Calu3 (cell line): ENCODE results near the gene C4BPA. TPM values are rescaled to one million over a fixed set of nuclear protein-coding genes. Genes with fewer than 3 reads are reported as not detected.

Source experiments
- Bru-seq: library from RNA; stranded (reverse); fragments of 400-500 nt; gene quantifications from one replicate; lab custom pipeline; 2021; lab: Mats Ljungman, UMichigan
- BruChase-seq, 2 experiments: library from RNA; stranded (reverse); fragments of 400-500 nt; gene quantifications; one replicate each; lab custom pipeline; 2021; lab: Mats Ljungman, UMichigan
- BruUV-seq: library from RNA; stranded (reverse); fragments of 400-500 nt; replicated peaks from 2 replicates; lab custom pipeline; 2021; lab: Mats Ljungman, UMichigan
- CTCF ChIA-PET: fragments of 300-600 bp; sonication (Branson Sonifier 250); formaldehyde crosslinking; loops from one replicate; lab custom pipeline; 2022; ENCODE audit warnings: antibody characterized with exemption; lab: Charles Lee
- DNase-seq: peaks from one replicate; pipeline ENCODE4 v3.0.0; 2022
- H3K27ac Mint-ChIP-seq: one replicate; pipeline ENCODE4 v1.8.0; 2022; ENCODE audit warnings: mixed read lengths; ENCODE audit not compliant: unreplicated experiment
- H3K27me3 Mint-ChIP-seq: one replicate; pipeline ENCODE4 v1.8.0; 2022; ENCODE audit warnings: mixed read lengths; ENCODE audit not compliant: unreplicated experiment
- H3K36me3 Mint-ChIP-seq: one replicate; pipeline ENCODE4 v1.8.0; 2022; ENCODE audit warnings: mild to moderate bottlenecking, moderate library complexity, mixed read lengths; ENCODE audit not compliant: insufficient read depth, unreplicated experiment
- H3K4me1 Mint-ChIP-seq: one replicate; pipeline ENCODE4 v1.8.0; 2022; ENCODE audit warnings: mild to moderate bottlenecking, low read depth, mixed read lengths; ENCODE audit not compliant: unreplicated experiment
- H3K4me3 Mint-ChIP-seq: one replicate; pipeline ENCODE4 v1.8.0; 2022; ENCODE audit warnings: mild to moderate bottlenecking, low read depth, moderate library complexity, mixed read lengths; ENCODE audit not compliant: unreplicated experiment
- H3K9me3 Mint-ChIP-seq: one replicate; pipeline ENCODE4 v1.8.0; 2022; ENCODE audit warnings: low read depth, mixed read lengths; ENCODE audit not compliant: unreplicated experiment
- CTCF ChIP-seq: fragments of 200-600 bp; IDR thresholded peaks from one replicate; pipeline ENCODE4 v1.8.0; 2022; ENCODE audit warnings: antibody characterized with exemption; ENCODE audit not compliant: unreplicated experiment
- intact Hi-C: fragments of 100-400 bp; cut with micrococcal nuclease; formaldehyde crosslinking; loops from one replicate; pipeline ENCODE4 v1.10.0; 2022; ENCODE audit not compliant: unreplicated experiment
- long read RNA-seq: library from polyadenylated mRNA; stranded (forward); transcript quantifications from one replicate; pipeline ENCODE4 v2.0.0, GENCODE V29; 2022
- total RNA-seq: library from RNA; stranded (reverse); gene quantifications from 2 replicates; pipeline ENCODE4 v1.2.3, GENCODE V29; 2022

Gene C4BPA
- total RNA-seq = 1.0 and 1.3 TPM in 2 replicates
- Bru-seq, nascent RNA = percentile 18 among the genes with signal in this experiment
- BruChase-seq, experiment 1, labeled RNA remaining after a 6-hour chase = percentile 14 among the genes with signal in this experiment
- BruChase-seq, experiment 2, labeled RNA remaining after a 2-hour chase = percentile 15 among the genes with signal in this experiment
- long read RNA-seq, partial matches to known transcripts = 0 of 1 reads
- long read RNA-seq, other reads (novel, unspliced or antisense) = 0 of 1 reads

GRCh38 chr1:207103892-207104373 lies at the start of gene C4BPA:
TSS of gene C4BPA (plus strand) at chr1:207104233. CDS start at chr1:207113026, 8,793 bp downstream.
- peak; percentile 27 for DNase-seq
- no peaks in the 10 kb centered on the region for H3K27me3 Mint-ChIP-seq
- CTCF ChIA-PET = interaction anchor here (0.9 kb wide), 1 partner anchor 23 kb away, joined by 3 read pairs; no protein-coding TSS in a partner anchor
- no peak within 1 kb of the TSS for H3K27ac Mint-ChIP-seq
- H3K9me3 Mint-ChIP-seq = peaks cover 5% of the 10 kb centered on the region
- H3K4me1 Mint-ChIP-seq = peaks cover 24% of the 10 kb centered on the region
- no TSS peak for BruUV-seq
- TF ChIP-seq CTCF = no peak
- no peak within 1 kb of the TSS for H3K4me3 Mint-ChIP-seq
- intact Hi-C loops = no loop called here
- no peaks in the 10 kb centered on the region for H3K36me3 Mint-ChIP-seq

GRCh38 chr1:207054491-207054890 lies 49.5 kb upstream of the C4BPA start:
- Mint-ChIP-seq H3K27me3 (no peaks in the 10 kb centered on the region), H3K9me3 (no peaks in the 10 kb centered on the region), H3K27ac (no peak overlapping the region), H3K4me1 (peaks cover 48% of the 10 kb centered on the region), H3K36me3 (peaks cover 67% of the 10 kb centered on the region), H3K4me3 (peak overlapping the region; percentile 97)
- CTCF ChIA-PET = no interaction called here
- no TSS peak for BruUV-seq
- TF ChIP-seq CTCF = no peak
- no peak for DNase-seq
- intact Hi-C loops = loop anchor here (10.0 kb wide), 1 partner anchor 50 kb away; no protein-coding TSS in a partner anchor

- no TSS peak for BruUV-seq
- CTCF ChIA-PET = no interaction called here
- no peak for TF ChIP-seq CTCF
- Mint-ChIP-seq H3K27me3 (no peaks in the 10 kb centered on the region), H3K36me3 (peaks cover 57% of the 10 kb centered on the region), H3K27ac (no peak overlapping the region), H3K9me3 (no peaks in the 10 kb centered on the region), H3K4me1 (peaks cover 43% of the 10 kb centered on the region), H3K4me3 (no peak overlapping the region)
- DNase-seq = no peak
- intact Hi-C loops = loop anchor here (10.0 kb wide), 1 partner anchor 51 kb away; no protein-coding TSS in a partner anchor
These were observed 48.5 kb upstream of the C4BPA start for GRCh38 chr1:207055386-207056001.

GRCh38 chr1:207056673-207057072 lies 47.4 kb upstream of the C4BPA start:
- no peak for DNase-seq
- Mint-ChIP-seq H3K27me3 (no peaks in the 10 kb centered on the region), H3K4me1 (peaks cover 36% of the 10 kb centered on the region), H3K36me3 (peaks cover 51% of the 10 kb centered on the region), H3K9me3 (no peaks in the 10 kb centered on the region), H3K4me3 (no peak overlapping the region), H3K27ac (no peak overlapping the region)
- CTCF ChIA-PET = no interaction called here
- no peak for TF ChIP-seq CTCF
- intact Hi-C loops = loop anchor here (10.0 kb wide), 1 partner anchor 52 kb away; no protein-coding TSS in a partner anchor
- BruUV-seq = no TSS peak
